Kidney epithelial cell (primary cell): ENCODE data around the gene PPP1R3G. TPM values are rescaled to one million over a fixed set of nuclear protein-coding genes. Genes with fewer than 3 reads are reported as not detected.

Source experiments
- DNase-seq: peaks from one replicate; pipeline ENCODE4 v3.0.0-alpha.2; 2010; ENCODE audit warnings: low read depth
- H3K27me3 ChIP-seq: 2 replicates; pipeline ENCODE4 v1.6.0; 2011; ENCODE audit warnings: low read length; ENCODE audit not compliant: control insufficient read depth, insufficient read depth
- H3K36me3 ChIP-seq: 2 replicates; pipeline ENCODE4 v1.5.1; 2011; ENCODE audit warnings: low read length; ENCODE audit not compliant: control insufficient read depth, insufficient read depth
- H3K4me3 ChIP-seq: 2 replicates; pipeline ENCODE4 v1.5.1; 2011; ENCODE audit warnings: low read depth, mild to moderate bottlenecking, control low read depth, low read length
- CTCF ChIP-seq: IDR thresholded peaks from 2 replicates; pipeline ENCODE4 v1.5.1; 2011; ENCODE audit warnings: mild to moderate bottlenecking, moderate library complexity, low read length, control low read depth, inconsistent platforms; ENCODE audit not compliant: insufficient read depth, poor library complexity, severe bottlenecking
- total RNA-seq: library from RNA; depleted of rRNA; stranded (reverse); fragments of >200 nt; gene quantifications from 2 replicates; pipeline ENCODE4 v1.2.3, GENCODE V29; 2015

PPP1R3G gene
- total RNA-seq, 1 donor from 2014 or later, result 0.96 TPM

DNA sequence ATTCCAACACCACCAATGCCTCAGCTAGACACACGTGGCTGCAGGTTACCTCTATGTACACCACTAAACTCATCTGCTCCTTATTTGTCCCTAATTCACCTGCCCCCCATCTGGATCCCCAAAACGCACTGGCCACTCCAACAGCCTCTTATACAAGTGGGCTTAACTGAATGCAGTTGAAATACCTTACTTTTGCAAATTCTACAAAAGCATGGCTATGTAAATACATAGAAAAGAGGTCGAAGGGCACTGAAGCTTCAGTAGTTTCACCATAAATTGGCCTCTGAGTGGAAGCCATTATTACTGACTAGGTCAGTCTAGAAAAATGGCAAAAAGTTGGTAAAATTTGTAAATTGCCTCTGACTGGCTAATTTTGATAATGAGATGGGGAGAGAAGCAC is 11.1 kb upstream of the PPP1R3G start:
- Histone ChIP-seq H3K36me3 (no peaks in the 10 kb centered on the region), H3K27me3 (no peaks in the 10 kb centered on the region), H3K4me3 (no peak overlapping the region)
- DNase-seq, result no peak
- no peak for TF ChIP-seq CTCF

DNA sequence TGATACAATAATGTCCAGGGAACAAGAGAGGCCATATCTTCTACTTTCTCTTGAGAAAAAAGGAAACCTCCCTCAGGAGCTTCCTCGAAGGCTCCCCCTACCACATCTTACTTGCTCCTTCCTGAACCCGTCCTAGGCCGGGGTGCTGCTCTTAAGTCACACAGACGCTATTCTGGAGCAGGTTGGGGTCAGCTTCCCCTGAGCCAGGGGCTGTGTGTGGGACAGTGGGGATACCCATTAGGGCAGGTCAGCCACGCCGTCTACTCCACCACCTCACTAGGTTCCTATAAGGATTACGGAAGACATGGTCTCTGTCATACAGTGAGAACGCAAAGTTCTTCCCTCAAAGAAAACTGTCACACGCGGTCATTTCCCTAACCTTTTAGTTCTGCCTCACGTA is 8.2 kb upstream of the PPP1R3G start:
- Histone ChIP-seq H3K36me3 (no peaks in the 10 kb centered on the region), H3K4me3 (no peak overlapping the region), H3K27me3 (no peaks in the 10 kb centered on the region)
- no peak for DNase-seq
- no peak for TF ChIP-seq CTCF

- Histone ChIP-seq H3K36me3 (no peaks in the 10 kb centered on the region), H3K27me3 (no peaks in the 10 kb centered on the region), H3K4me3 (no peak overlapping the region)
- TF ChIP-seq CTCF, result no peak
- DNase-seq, result no peak
Observed at GRCh38 chr6:5078121-5078669, 6.9 kb upstream of the PPP1R3G start.

DNA sequence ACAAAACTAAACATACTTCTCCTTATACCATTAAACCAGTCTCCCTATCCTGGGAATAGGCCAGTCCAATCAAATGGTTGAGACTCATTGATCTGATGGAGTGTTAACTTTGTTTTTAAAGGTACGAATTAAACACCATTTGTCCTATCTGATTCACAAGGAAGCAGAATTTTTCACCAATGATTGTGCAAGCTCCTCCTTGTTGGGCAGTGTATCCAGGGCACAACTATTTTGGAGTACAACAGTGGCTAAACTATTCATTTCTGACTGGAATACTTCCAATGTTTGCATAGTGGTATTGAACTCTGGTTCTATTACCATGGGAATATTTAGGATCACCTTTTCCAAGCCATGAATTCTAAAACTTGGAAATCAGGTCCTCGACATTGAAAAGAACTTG is 5.4 kb upstream of the PPP1R3G start:
- TF ChIP-seq CTCF, result no peak
- no peaks in the 10 kb centered on the region for H3K36me3 ChIP-seq
- no peaks in the 10 kb centered on the region for H3K27me3 ChIP-seq
- DNase-seq, result no peak
- H3K4me3 ChIP-seq, result no peak overlapping the region

DNA sequence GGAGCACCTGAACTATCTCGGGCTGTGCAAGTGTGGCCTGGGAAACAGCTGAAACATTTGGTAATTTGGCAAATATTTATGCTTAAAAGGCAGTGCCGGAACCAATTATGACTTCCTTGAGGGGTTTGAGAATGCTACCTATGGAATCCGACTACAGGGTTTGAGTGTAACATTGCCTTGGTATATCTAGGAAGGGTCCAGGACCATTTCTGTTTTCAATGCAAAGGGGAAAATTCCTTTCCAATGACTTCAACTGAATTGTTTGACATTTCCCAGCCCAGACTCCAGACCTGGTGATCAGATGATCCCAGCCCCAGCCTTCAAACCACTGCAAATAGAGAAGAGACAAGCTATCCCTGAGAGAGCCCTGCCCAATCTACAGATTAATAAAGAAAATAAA is 4.6 kb upstream of the PPP1R3G start:
- no peak for DNase-seq
- no peaks in the 10 kb centered on the region for H3K36me3 ChIP-seq
- no peak for TF ChIP-seq CTCF
- no peak overlapping the region for H3K4me3 ChIP-seq
- H3K27me3 ChIP-seq, result peaks cover 1% of the 10 kb centered on the region

- Histone ChIP-seq H3K27me3 (peaks cover 4% of the 10 kb centered on the region), H3K36me3 (no peaks in the 10 kb centered on the region), H3K4me3 (no peak overlapping the region)
- TF ChIP-seq CTCF, result no peak
- no peak for DNase-seq
Observed at GRCh38 chr6:5081182-5081581, 4.0 kb upstream of the PPP1R3G start.
